GM12801 (cell line): ENCODE data around the gene CLDN2.

Experiments
- TF ChIP-seq, protein P1 (sequence below): IDR thresholded peaks from one replicate; pipeline ENCODE4 v1.5.1; 2011; ENCODE audit warnings: control low read depth; ENCODE audit not compliant: insufficient read length; ENCODE audit errors: extremely low read depth

CLDN2 gene

GRCh38 chrX:106952538-106952937 lies 32.3 kb downstream of the CLDN2 start:
- TF ChIP-seq, protein P1, sequence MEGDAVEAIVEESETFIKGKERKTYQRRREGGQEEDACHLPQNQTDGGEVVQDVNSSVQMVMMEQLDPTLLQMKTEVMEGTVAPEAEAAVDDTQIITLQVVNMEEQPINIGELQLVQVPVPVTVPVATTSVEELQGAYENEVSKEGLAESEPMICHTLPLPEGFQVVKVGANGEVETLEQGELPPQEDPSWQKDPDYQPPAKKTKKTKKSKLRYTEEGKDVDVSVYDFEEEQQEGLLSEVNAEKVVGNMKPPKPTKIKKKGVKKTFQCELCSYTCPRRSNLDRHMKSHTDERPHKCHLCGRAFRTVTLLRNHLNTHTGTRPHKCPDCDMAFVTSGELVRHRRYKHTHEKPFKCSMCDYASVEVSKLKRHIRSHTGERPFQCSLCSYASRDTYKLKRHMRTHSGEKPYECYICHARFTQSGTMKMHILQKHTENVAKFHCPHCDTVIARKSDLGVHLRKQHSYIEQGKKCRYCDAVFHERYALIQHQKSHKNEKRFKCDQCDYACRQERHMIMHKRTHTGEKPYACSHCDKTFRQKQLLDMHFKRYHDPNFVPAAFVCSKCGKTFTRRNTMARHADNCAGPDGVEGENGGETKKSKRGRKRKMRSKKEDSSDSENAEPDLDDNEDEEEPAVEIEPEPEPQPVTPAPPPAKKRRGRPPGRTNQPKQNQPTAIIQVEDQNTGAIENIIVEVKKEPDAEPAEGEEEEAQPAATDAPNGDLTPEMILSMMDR = no peak

DNA sequence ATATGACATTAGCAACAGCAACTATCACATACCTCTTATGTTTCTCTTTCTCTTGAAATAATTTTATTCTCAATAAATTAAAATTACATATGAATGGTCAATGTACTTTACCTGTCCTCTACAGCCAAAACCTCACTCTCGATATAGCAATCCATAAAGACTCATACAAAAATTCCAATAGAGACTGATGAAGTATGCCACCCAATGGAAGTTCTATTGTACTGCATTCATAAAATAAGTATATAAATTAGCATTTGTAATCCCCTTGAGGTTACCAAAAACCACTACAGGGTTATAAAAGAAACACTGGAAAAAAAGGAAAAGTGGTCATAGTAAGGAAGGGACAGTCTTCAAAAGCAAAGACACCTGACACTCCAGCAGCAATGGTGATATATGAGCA lies 32.8 kb downstream of the CLDN2 start:
- TF ChIP-seq, protein P1 = no peak

GRCh38 chrX:106954041-106954440 lies 33.8 kb downstream of the CLDN2 start:
- TF ChIP-seq, protein P1 = no peak

- TF ChIP-seq, protein P1 = no peak
Measured at GRCh38 chrX:106955004-106955772, 35.0 kb downstream of the CLDN2 start.

DNA sequence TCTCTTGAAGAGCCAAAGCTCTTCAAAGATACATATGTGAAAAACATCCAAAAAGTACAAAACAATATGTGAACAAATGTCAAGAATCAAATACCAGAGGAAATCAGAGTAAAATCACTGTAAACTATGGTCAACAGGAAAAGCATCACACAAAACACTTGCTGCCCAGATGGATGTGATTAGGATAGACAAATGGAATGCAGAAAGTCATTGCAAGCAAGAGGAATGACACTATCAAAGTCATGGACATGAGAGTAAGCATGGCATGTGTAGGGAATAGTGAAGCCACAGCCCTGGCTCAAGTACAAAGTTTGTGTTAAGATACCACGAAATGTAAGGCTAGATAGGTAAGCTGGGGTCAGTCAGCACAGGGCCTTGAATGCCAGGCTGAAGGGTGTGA lies 37.7 kb downstream of the CLDN2 start:
- TF ChIP-seq, protein P1 = no peak

GRCh38 chrX:106959901-106960300 lies 39.7 kb downstream of the CLDN2 start:
- TF ChIP-seq, protein P1 = no peak

DNA sequence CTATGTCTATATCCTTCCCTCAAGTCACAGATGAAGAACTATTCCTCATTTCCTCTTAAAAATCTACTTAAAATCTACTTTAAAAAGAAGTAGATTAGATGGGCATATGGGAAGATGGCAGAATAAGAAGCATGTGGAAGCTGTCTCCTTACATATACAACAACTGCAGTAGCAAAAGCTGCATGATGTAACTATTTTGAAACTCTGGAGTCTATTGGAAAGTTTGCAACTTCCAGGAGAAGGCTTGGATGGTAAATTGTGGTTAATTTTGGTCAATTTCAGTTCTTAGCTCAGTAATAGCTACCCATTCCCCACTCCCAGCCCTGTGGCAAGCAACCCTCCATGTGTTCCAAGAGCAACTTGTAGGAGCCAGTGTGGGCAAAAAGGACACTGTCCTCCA lies 42.9 kb downstream of the CLDN2 start:
- TF ChIP-seq, protein P1 = no peak

DNA sequence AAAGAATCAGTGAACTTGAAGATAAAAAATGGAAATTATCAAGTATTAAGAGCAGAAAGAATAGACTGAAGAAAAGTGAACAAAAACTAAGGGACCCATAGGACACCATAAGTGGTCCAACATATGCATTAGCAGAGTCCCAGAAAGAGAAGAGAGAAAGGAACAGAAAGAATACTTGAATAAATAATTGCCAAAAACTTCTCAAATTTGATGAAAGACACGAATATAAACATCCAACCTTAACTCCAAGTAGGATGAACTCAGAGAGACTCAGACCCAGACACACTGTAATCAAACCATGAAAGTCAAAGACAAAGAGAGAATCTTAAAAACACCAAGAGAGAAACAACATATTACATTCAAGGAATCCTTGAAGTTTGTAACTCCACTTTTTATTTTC lies 44.1 kb downstream of the CLDN2 start:
- TF ChIP-seq, protein P1 = no peak
